SH-SY5Y (cell line): ENCODE results near the gene SRF.

Experiments
- GATA2 ChIP-seq: IDR thresholded peaks from 2 replicates; pipeline ENCODE4 v1.6.1; 2011; ENCODE audit warnings: mild to moderate bottlenecking, low read depth, low read length
- GATA3 ChIP-seq: IDR thresholded peaks from 2 replicates; pipeline ENCODE4 v1.6.1; 2011; ENCODE audit warnings: low read depth, mild to moderate bottlenecking, low read length, moderate library complexity

DNA sequence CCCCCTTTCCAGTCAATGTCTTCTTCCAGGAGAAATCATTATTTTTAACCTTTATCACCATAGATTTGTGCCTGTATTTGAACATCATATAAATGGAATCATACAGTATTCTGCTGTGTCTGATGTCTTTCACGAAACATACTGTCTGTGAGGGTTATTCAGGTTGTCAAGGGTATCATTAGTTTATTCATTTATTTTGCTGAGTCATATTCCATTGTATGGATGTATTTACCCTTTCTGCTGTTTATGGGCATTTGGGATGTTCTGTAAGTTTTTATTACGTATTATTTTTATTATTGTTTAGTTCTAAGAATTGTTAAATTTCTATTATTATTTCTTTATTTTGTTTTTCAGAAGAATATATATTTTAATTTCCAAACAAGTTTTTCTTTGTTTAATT, 36.2 kb downstream of the SRF start:
- no peak for TF ChIP-seq GATA2
- no peak for TF ChIP-seq GATA3
